Liver (tissue), 9 donors: ENCODE measurements around the gene NME1. TPM values are rescaled to one million over a fixed set of nuclear protein-coding genes. Genes with fewer than 3 reads are reported as not detected.

Experiments
- DNase-seq: peaks from one replicate; pipeline ENCODE4 v3.0.0-alpha.2; 2017; ENCODE audit warnings: low spot score
- H3K27ac ChIP-seq, 2 donors: one replicate each; pipeline ENCODE4 v1.7.0; 2013; ENCODE audit warnings: inconsistent platforms in 2 of 2, low read length in 2 of 2, control low read depth in 1 of 2, low read depth in 1 of 2, mild to moderate bottlenecking in 1 of 2
- H3K27me3 ChIP-seq, 4 donors: one replicate each; pipeline versions ENCODE4 v1.6.1 to v1.7.0; 2013; ENCODE audit warnings: low read length in 3 of 4, inconsistent platforms in 1 of 4, mild to moderate bottlenecking in 1 of 4, moderate library complexity in 1 of 4; ENCODE audit not compliant: control insufficient read depth in 4 of 4, insufficient read depth in 4 of 4
- H3K36me3 ChIP-seq, 4 donors: one replicate each; pipeline versions ENCODE4 v1.6.1 to v1.7.0; 2013; ENCODE audit warnings: low read length in 3 of 4, mild to moderate bottlenecking in 3 of 4, low read depth in 1 of 4, moderate library complexity in 1 of 4; ENCODE audit not compliant: control insufficient read depth in 4 of 4, insufficient read depth in 3 of 4
- H3K4me1 ChIP-seq, 4 donors: one replicate each; pipeline versions ENCODE4 v1.6.1 to v1.7.0; 2013; ENCODE audit warnings: low read length in 3 of 4, mild to moderate bottlenecking in 3 of 4, moderate library complexity in 1 of 4; ENCODE audit not compliant: control insufficient read depth in 4 of 4, insufficient read depth in 4 of 4
- H3K4me3 ChIP-seq, 3 donors: one replicate each; pipeline versions ENCODE4 v1.6.1 to v1.7.0; 2013; ENCODE audit warnings: low read length in 3 of 3, control low read depth in 1 of 3, low read depth in 1 of 3, mild to moderate bottlenecking in 1 of 3
- H3K9ac ChIP-seq, 2 donors: one replicate each; pipeline ENCODE4 v1.7.0; 2013; ENCODE audit warnings: low read length in 2 of 2, mild to moderate bottlenecking in 2 of 2, moderate library complexity in 2 of 2, control low read depth in 1 of 2, low read depth in 1 of 2
- H3K9me3 ChIP-seq, 4 donors: one replicate each; pipeline versions ENCODE4 v1.6.1 to v1.7.0; 2013; ENCODE audit warnings: low read length in 3 of 4; ENCODE audit not compliant: control insufficient read depth in 4 of 4
- EGR1 ChIP-seq, 2 donors: IDR thresholded peaks; 2 replicates each; pipeline ENCODE4 v1.6.1; 2016 to 2018; ENCODE audit warnings: antibody characterized with exemption in 2 of 2, low read depth in 2 of 2
- FOXA1 ChIP-seq: IDR thresholded peaks from 2 replicates; pipeline ENCODE4 v1.6.1; 2016; ENCODE audit warnings: antibody characterized with exemption
- FOXA2 ChIP-seq: IDR thresholded peaks from 2 replicates; pipeline ENCODE4 v1.6.1; 2016; ENCODE audit warnings: antibody characterized with exemption
- GABPA ChIP-seq, 2 donors: IDR thresholded peaks in 1 of 2; conservative IDR thresholded peaks in 1 of 2; 2 replicates each; pipeline ENCODE4 v1.6.1; 2016; ENCODE audit warnings: antibody characterized with exemption in 2 of 2, mild to moderate bottlenecking in 1 of 2, moderate library complexity in 1 of 2
- HNF4A ChIP-seq, 2 donors: conservative IDR thresholded peaks; 2 replicates each; pipeline ENCODE4 v1.6.1; 2016; ENCODE audit warnings: antibody characterized with exemption in 2 of 2, mild to moderate bottlenecking in 2 of 2
- HNF4G ChIP-seq: IDR thresholded peaks from 2 replicates; pipeline ENCODE4 v1.6.1; 2016; ENCODE audit warnings: antibody characterized with exemption
- JUND ChIP-seq, 2 donors: IDR thresholded peaks; 2 replicates each; pipeline ENCODE4 v1.6.1; 2016; ENCODE audit warnings: antibody characterized with exemption in 2 of 2
- NR2F2 ChIP-seq: IDR thresholded peaks from 2 replicates; pipeline ENCODE4 v1.6.1; 2016; ENCODE audit warnings: antibody characterized with exemption
- RAD21 ChIP-seq, 2 donors: IDR thresholded peaks; 2 replicates each; pipeline ENCODE4 v1.6.1; 2016; ENCODE audit warnings: antibody characterized with exemption in 2 of 2, mild to moderate bottlenecking in 2 of 2
- RXRA ChIP-seq, 2 donors: IDR thresholded peaks; 2 replicates each; pipeline ENCODE4 v1.6.1; 2017 to 2018; ENCODE audit warnings: antibody characterized with exemption in 2 of 2, mild to moderate bottlenecking in 1 of 2
- SP1 ChIP-seq: IDR thresholded peaks from 2 replicates; pipeline ENCODE4 v1.6.1; 2018; ENCODE audit warnings: antibody characterized with exemption, mild to moderate bottlenecking
- TAF1 ChIP-seq: conservative IDR thresholded peaks from 2 replicates; pipeline ENCODE4 v1.6.1; 2016; ENCODE audit warnings: antibody characterized with exemption, mild to moderate bottlenecking
- YY1 ChIP-seq: IDR thresholded peaks from 2 replicates; pipeline ENCODE4 v1.6.1; 2016; ENCODE audit warnings: antibody characterized with exemption, mild to moderate bottlenecking
- WGBS: extraction: QIAGEN DNeasy Blood & Tissue Kit; methylation state at CpG from one replicate; pipeline ENCODE4 v1.1.7; 2013; 5-methylcytosine and 5-hydroxymethylcytosine counted together
- polyA plus RNA-seq, 2 donors: library from polyadenylated mRNA; stranded (reverse) in 1 of 2; unstranded in 1 of 2; fragments of 200-250 nt in 1 of 2; fragments of >200 nt in 1 of 2; fragmentation: Nextera tagmentation in 1 of 2; extraction: Ambion mirVana in 1 of 2; gene quantifications; one replicate each; pipeline versions ENCODE4 v1.2.1 to v1.2.3, GENCODE V29; 2013 to 2015
- total RNA-seq, 2 donors: library from RNA; depleted of rRNA; stranded (reverse); fragments of >200 nt; gene quantifications; one replicate each; pipeline ENCODE4 v1.2.3, GENCODE V29; 2014
- TF ChIP-seq, protein P1 (sequence below): fragments of 150-350 bp; IDR thresholded peaks from 2 replicates; pipeline ENCODE4 v1.5.1; 2017; ENCODE audit warnings: improper control_type of control experiment, low read depth, low read length; ENCODE audit not compliant: missing input control
- TF ChIP-seq, protein P2 (sequence below): IDR thresholded peaks from 2 replicates; pipeline ENCODE4 v1.6.1; 2016; ENCODE audit warnings: antibody characterized with exemption, mild to moderate bottlenecking
- TF ChIP-seq, protein P3 (sequence below): IDR thresholded peaks from 2 replicates; pipeline ENCODE4 v1.6.1; 2016; ENCODE audit warnings: antibody characterized with exemption
- TF ChIP-seq, protein P4 (sequence below): IDR thresholded peaks from 2 replicates; pipeline ENCODE4 v1.6.1; 2016; ENCODE audit warnings: antibody characterized with exemption
- TF ChIP-seq, protein P5 (sequence below): IDR thresholded peaks from 2 replicates; pipeline ENCODE4 v1.6.1; 2016; ENCODE audit warnings: antibody characterized with exemption
- donor health status: healthy.
- donor health status: healthy.
- donor health status: healthy.
- donor health status: healthy.
- donor health status: healthy.

Gene NME1
- total and polyA plus RNA-seq, 4 donors = 26.7 to 97.3 (median 57.4) TPM

DNA sequence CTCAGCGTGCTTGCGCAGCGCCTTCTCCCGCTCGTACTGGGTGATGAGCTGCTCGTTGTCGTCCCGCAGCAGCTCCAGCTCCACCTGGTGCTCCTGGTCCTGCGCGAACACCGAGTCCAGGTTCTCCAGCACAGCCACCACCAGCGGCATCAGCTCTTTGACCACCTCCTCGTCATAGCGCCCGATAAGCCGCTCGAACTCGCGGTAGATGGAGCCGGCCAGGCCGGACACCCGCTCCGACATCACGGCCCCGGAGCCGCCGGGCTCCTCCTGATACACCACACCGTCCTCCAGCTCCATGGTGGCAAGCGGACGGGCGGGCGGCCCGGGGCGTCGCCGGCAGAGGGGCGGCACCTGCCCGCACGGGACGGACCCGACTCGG lies 33.0 kb upstream of the NME1 start:
- Histone ChIP-seq H3K36me3 (no peaks in the 10 kb centered on the region), H3K4me3 (peak overlapping the region; percentile 74 to 100 (median 84)), H3K4me1 (peaks cover 5 to 42% (median 33%) of the 10 kb centered on the region in 4 donors), H3K9ac (peak overlapping the region; percentile 82), H3K27ac (peak overlapping the region; percentile 89 to 98), H3K27me3 (no peaks in the 10 kb centered on the region), H3K9me3 (no peaks in the 10 kb centered on the region)
- WGBS = under 1% methylated on average over 42 of the region's 42 CpGs
- DNase-seq = no peak
- TF ChIP-seq NR2F2 (no peak), FOXA1 (no peak)

DNA sequence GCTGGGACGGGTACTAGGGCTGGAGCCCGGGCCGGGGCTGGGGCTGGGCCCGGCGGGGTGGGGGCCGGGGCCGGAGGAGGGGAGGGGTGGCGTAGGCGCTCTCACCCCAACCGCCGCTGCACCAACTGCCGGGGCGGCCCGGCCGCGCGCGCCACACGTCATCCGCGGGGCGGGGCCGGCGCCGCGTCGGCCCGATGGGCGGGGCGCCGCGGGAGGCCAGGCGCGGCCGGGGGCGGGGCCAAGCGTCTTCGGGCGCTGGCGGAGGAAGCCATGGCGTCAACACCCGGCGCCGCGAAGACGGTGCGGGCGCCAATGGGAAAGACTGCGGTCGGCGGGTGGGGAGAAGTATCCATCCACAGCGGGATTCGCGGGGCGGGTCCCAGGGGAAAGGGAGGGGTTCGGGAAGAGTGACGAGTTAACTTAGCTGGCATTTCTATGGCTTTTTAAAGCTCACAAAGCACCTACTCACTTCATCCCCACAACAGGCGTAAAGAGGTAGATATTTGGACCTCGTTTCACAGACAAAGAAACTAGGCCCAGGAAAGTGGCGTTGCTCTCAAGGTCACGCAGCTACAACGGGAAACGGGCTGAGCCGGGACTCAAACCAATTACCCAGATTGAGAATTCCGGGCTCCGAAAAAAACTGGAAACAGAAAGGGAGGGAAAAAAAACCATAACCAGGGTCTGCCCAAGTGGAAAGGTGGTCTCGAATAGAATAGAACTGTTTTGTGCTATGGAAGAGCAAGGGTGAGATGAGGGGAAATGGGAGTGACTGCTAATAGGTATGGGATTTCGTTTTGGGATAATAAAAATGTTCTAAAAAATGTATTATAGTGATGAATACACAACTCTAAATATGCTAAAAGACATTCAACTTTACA lies 32.4 kb upstream of the NME1 start, which contains the start of gene SPAG9:
SPAG9 (minus strand) TSS at position 130 of the 881 bp plus-strand sequence. CDS start 212 bp downstream, outside the sequence.
- Histone ChIP-seq H3K9me3 (no peaks in the 10 kb centered on the region), H3K9ac (peak within 1 kb of the TSS; percentile 88 to 100), H3K4me3 (peak within 1 kb of the TSS; percentile 74 to 100 (median 84)), H3K27ac (peak within 1 kb of the TSS; percentile 97 to 98), H3K36me3 (no peaks in the 10 kb centered on the region), H3K27me3 (no peaks in the 10 kb centered on the region), H3K4me1 (peaks cover 5 to 45% (median 35%) of the 10 kb centered on the region in 4 donors)
- peak; percentile 91 for DNase-seq
- WGBS = under 1% methylated on average over 68 of the region's 68 CpGs
- peak in 1 of 2 donors; percentile 15 for TF ChIP-seq JUND (IDR thresholded peaks at IDR 0.05)
- TF ChIP-seq, protein P1, sequence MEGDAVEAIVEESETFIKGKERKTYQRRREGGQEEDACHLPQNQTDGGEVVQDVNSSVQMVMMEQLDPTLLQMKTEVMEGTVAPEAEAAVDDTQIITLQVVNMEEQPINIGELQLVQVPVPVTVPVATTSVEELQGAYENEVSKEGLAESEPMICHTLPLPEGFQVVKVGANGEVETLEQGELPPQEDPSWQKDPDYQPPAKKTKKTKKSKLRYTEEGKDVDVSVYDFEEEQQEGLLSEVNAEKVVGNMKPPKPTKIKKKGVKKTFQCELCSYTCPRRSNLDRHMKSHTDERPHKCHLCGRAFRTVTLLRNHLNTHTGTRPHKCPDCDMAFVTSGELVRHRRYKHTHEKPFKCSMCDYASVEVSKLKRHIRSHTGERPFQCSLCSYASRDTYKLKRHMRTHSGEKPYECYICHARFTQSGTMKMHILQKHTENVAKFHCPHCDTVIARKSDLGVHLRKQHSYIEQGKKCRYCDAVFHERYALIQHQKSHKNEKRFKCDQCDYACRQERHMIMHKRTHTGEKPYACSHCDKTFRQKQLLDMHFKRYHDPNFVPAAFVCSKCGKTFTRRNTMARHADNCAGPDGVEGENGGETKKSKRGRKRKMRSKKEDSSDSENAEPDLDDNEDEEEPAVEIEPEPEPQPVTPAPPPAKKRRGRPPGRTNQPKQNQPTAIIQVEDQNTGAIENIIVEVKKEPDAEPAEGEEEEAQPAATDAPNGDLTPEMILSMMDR = no peak
- TF ChIP-seq, protein P2, sequence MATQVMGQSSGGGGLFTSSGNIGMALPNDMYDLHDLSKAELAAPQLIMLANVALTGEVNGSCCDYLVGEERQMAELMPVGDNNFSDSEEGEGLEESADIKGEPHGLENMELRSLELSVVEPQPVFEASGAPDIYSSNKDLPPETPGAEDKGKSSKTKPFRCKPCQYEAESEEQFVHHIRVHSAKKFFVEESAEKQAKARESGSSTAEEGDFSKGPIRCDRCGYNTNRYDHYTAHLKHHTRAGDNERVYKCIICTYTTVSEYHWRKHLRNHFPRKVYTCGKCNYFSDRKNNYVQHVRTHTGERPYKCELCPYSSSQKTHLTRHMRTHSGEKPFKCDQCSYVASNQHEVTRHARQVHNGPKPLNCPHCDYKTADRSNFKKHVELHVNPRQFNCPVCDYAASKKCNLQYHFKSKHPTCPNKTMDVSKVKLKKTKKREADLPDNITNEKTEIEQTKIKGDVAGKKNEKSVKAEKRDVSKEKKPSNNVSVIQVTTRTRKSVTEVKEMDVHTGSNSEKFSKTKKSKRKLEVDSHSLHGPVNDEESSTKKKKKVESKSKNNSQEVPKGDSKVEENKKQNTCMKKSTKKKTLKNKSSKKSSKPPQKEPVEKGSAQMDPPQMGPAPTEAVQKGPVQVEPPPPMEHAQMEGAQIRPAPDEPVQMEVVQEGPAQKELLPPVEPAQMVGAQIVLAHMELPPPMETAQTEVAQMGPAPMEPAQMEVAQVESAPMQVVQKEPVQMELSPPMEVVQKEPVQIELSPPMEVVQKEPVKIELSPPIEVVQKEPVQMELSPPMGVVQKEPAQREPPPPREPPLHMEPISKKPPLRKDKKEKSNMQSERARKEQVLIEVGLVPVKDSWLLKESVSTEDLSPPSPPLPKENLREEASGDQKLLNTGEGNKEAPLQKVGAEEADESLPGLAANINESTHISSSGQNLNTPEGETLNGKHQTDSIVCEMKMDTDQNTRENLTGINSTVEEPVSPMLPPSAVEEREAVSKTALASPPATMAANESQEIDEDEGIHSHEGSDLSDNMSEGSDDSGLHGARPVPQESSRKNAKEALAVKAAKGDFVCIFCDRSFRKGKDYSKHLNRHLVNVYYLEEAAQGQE = no peak
- TF ChIP-seq GABPA (IDR thresholded peaks at IDR 0.05 in 1 of 2, conservative IDR thresholded peaks at IDR 0.05 in 1 of 2) = peak in 1 of 2 donors; percentile 36
- TF ChIP-seq, protein P3, sequence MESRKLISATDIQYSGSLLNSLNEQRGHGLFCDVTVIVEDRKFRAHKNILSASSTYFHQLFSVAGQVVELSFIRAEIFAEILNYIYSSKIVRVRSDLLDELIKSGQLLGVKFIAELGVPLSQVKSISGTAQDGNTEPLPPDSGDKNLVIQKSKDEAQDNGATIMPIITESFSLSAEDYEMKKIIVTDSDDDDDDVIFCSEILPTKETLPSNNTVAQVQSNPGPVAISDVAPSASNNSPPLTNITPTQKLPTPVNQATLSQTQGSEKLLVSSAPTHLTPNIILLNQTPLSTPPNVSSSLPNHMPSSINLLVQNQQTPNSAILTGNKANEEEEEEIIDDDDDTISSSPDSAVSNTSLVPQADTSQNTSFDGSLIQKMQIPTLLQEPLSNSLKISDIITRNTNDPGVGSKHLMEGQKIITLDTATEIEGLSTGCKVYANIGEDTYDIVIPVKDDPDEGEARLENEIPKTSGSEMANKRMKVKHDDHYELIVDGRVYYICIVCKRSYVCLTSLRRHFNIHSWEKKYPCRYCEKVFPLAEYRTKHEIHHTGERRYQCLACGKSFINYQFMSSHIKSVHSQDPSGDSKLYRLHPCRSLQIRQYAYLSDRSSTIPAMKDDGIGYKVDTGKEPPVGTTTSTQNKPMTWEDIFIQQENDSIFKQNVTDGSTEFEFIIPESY = peak; percentile 40
- TF ChIP-seq, protein P4, sequence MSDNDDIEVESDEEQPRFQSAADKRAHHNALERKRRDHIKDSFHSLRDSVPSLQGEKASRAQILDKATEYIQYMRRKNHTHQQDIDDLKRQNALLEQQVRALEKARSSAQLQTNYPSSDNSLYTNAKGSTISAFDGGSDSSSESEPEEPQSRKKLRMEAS = no peak
- TF ChIP-seq SP1 = peak; percentile 67
- no peak for TF ChIP-seq FOXA1
- no peak for TF ChIP-seq RAD21 (IDR thresholded peaks at IDR 0.05)
- TF ChIP-seq TAF1 = no peak
- no peak for TF ChIP-seq NR2F2
- TF ChIP-seq, protein P5, sequence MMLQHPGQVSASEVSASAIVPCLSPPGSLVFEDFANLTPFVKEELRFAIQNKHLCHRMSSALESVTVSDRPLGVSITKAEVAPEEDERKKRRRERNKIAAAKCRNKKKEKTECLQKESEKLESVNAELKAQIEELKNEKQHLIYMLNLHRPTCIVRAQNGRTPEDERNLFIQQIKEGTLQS = no peak
- TF ChIP-seq FOXA2 = no peak
- TF ChIP-seq RXRA (IDR thresholded peaks at IDR 0.05) = peak in 1 of 2 donors; percentile 7
- TF ChIP-seq YY1 = peak; percentile 89
- no peak for TF ChIP-seq HNF4A (conservative IDR thresholded peaks at IDR 0.05)
- TF ChIP-seq EGR1 (IDR thresholded peaks at IDR 0.05; ENCODE audit: low read depth in 2 of 2) = no peak
- no peak for TF ChIP-seq HNF4G
